Measurements from ENCODE around the gene CENATAC. TPM values are rescaled to one million over a fixed set of nuclear protein-coding genes. Genes with fewer than 3 reads are reported as not detected.
"Not testable (repeated sequence)": the region's sequence is repeated elsewhere in the genome, so short reads cannot be mapped to it uniquely, and the experiment has no call there.

CENATAC gene
- polyA plus RNA-seq, 1 donor from 2014 or later, result 70.3 TPM

- Histone ChIP-seq H3K9me2 (ENCODE audit: insufficient read depth, low read length) (no peaks in the 10 kb centered on the region), H3K79me2 (replicated peaks; ENCODE audit: insufficient read depth, low read length) (no peaks in the 10 kb centered on the region), H3K9ac (ENCODE audit: low read length) (no peak overlapping the region), H3K9me3 (ENCODE audit: low read length) (no peaks in the 10 kb centered on the region), H3F3A (ENCODE audit: insufficient read depth, low read length, poor library complexity, severe bottlenecking) (no peaks in the 10 kb centered on the region), H3K4me2 (ENCODE audit: low read length) (no peak overlapping the region), H3K4me3 (ENCODE audit: low read length) (no peak overlapping the region), H4K20me1 (ENCODE audit: insufficient read depth) (no peaks in the 10 kb centered on the region), H2AFZ (ENCODE audit: low read depth, low read length) (no peak overlapping the region), H3K27ac (ENCODE audit: low read length) (no peak overlapping the region), H3K27me3 (ENCODE audit: insufficient read depth, low read depth, low read length) (no peaks in the 10 kb centered on the region), H3K36me3 (ENCODE audit: insufficient read depth, low read length) (no peaks in the 10 kb centered on the region)
- TF ChIP-seq SMC3 (conservative IDR thresholded peaks at IDR 0.05; ENCODE audit: poor library complexity), result no peak
- no peak for TF ChIP-seq POLR2AphosphoS5 (IDR thresholded peaks at IDR 0.05)
- TF ChIP-seq, protein P1, sequence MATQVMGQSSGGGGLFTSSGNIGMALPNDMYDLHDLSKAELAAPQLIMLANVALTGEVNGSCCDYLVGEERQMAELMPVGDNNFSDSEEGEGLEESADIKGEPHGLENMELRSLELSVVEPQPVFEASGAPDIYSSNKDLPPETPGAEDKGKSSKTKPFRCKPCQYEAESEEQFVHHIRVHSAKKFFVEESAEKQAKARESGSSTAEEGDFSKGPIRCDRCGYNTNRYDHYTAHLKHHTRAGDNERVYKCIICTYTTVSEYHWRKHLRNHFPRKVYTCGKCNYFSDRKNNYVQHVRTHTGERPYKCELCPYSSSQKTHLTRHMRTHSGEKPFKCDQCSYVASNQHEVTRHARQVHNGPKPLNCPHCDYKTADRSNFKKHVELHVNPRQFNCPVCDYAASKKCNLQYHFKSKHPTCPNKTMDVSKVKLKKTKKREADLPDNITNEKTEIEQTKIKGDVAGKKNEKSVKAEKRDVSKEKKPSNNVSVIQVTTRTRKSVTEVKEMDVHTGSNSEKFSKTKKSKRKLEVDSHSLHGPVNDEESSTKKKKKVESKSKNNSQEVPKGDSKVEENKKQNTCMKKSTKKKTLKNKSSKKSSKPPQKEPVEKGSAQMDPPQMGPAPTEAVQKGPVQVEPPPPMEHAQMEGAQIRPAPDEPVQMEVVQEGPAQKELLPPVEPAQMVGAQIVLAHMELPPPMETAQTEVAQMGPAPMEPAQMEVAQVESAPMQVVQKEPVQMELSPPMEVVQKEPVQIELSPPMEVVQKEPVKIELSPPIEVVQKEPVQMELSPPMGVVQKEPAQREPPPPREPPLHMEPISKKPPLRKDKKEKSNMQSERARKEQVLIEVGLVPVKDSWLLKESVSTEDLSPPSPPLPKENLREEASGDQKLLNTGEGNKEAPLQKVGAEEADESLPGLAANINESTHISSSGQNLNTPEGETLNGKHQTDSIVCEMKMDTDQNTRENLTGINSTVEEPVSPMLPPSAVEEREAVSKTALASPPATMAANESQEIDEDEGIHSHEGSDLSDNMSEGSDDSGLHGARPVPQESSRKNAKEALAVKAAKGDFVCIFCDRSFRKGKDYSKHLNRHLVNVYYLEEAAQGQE (IDR thresholded peaks at IDR 0.05; ENCODE audit: borderline replicate concordance), result no peak
- TF ChIP-seq TAF1 (IDR thresholded peaks at IDR 0.05; ENCODE audit: low read depth), result no peak
- TF ChIP-seq, protein P2, sequence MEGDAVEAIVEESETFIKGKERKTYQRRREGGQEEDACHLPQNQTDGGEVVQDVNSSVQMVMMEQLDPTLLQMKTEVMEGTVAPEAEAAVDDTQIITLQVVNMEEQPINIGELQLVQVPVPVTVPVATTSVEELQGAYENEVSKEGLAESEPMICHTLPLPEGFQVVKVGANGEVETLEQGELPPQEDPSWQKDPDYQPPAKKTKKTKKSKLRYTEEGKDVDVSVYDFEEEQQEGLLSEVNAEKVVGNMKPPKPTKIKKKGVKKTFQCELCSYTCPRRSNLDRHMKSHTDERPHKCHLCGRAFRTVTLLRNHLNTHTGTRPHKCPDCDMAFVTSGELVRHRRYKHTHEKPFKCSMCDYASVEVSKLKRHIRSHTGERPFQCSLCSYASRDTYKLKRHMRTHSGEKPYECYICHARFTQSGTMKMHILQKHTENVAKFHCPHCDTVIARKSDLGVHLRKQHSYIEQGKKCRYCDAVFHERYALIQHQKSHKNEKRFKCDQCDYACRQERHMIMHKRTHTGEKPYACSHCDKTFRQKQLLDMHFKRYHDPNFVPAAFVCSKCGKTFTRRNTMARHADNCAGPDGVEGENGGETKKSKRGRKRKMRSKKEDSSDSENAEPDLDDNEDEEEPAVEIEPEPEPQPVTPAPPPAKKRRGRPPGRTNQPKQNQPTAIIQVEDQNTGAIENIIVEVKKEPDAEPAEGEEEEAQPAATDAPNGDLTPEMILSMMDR (IDR thresholded peaks at IDR 0.05; ENCODE audit: poor library complexity, severe bottlenecking), result no peak
- no peak for TF ChIP-seq MXI1 (conservative IDR thresholded peaks at IDR 0.05; ENCODE audit: poor library complexity, severe bottlenecking)
- TF ChIP-seq RAD21 (conservative IDR thresholded peaks at IDR 0.05), result no peak
- no peak for TF ChIP-seq EZH2 (IDR thresholded peaks at IDR 0.05; ENCODE audit: borderline replicate concordance, insufficient read depth, low read length, poor library complexity, severe bottlenecking)
- TF ChIP-seq EP300 (conservative IDR thresholded peaks at IDR 0.05; ENCODE audit: poor library complexity, severe bottlenecking), result no peak
These were observed 36.7 kb upstream of the CENATAC start for GRCh38 chr11:118961189-118961588.

GRCh38 chr11:118961591-118961990 is 36.3 kb upstream of the CENATAC start:
- no peak overlapping the region for H3K4me2 ChIP-seq (ENCODE audit: low read length)
- H3K4me3 ChIP-seq (ENCODE audit: low read length), result no peak overlapping the region
- no peaks in the 10 kb centered on the region for H3K36me3 ChIP-seq (ENCODE audit: insufficient read depth, low read length)
- H3K27ac ChIP-seq (ENCODE audit: low read length), result no peak overlapping the region
- H3K9me2 ChIP-seq (ENCODE audit: insufficient read depth, low read length), result no peaks in the 10 kb centered on the region
- H4K20me1 ChIP-seq (ENCODE audit: insufficient read depth), result no peaks in the 10 kb centered on the region
- TF ChIP-seq, protein P2 (IDR thresholded peaks at IDR 0.05; ENCODE audit: poor library complexity, severe bottlenecking), result no peak
- TF ChIP-seq MXI1 (conservative IDR thresholded peaks at IDR 0.05; ENCODE audit: poor library complexity, severe bottlenecking) (no peak), SMC3 (conservative IDR thresholded peaks at IDR 0.05; ENCODE audit: poor library complexity) (no peak), RAD21 (conservative IDR thresholded peaks at IDR 0.05) (no peak), EZH2 (IDR thresholded peaks at IDR 0.05; ENCODE audit: borderline replicate concordance, insufficient read depth, low read length, poor library complexity, severe bottlenecking) (no peak), TAF1 (IDR thresholded peaks at IDR 0.05; ENCODE audit: low read depth) (no peak), EP300 (conservative IDR thresholded peaks at IDR 0.05; ENCODE audit: poor library complexity, severe bottlenecking) (no peak), POLR2AphosphoS5 (IDR thresholded peaks at IDR 0.05) (no peak)
- TF ChIP-seq, protein P1 (IDR thresholded peaks at IDR 0.05; ENCODE audit: borderline replicate concordance), result no peak
- H3K9me3 ChIP-seq (ENCODE audit: low read length), result no peaks in the 10 kb centered on the region
- no peak overlapping the region for H2AFZ ChIP-seq (ENCODE audit: low read depth, low read length)
- no peaks in the 10 kb centered on the region for H3F3A ChIP-seq (ENCODE audit: insufficient read depth, low read length, poor library complexity, severe bottlenecking)
- H3K27me3 ChIP-seq (ENCODE audit: insufficient read depth, low read depth, low read length), result no peaks in the 10 kb centered on the region
- no peaks in the 10 kb centered on the region for H3K79me2 ChIP-seq (replicated peaks; ENCODE audit: insufficient read depth, low read length)
- no peak overlapping the region for H3K9ac ChIP-seq (ENCODE audit: low read length)

- H2AFZ ChIP-seq (ENCODE audit: low read depth, low read length), result not testable (repeated sequence)
These were observed 28.4 kb upstream of the CENATAC start for GRCh38 chr11:118969508-118969907.

More at GRCh38 chr11:118969508-118969907, 28.4 kb upstream of the CENATAC start:
- not testable (repeated sequence) for H3K79me2 ChIP-seq (replicated peaks; ENCODE audit: insufficient read depth, low read length); H3K9me2 ChIP-seq (ENCODE audit: insufficient read depth, low read length); H3K27ac ChIP-seq (ENCODE audit: low read length); H3K4me2 ChIP-seq (ENCODE audit: low read length); H3K36me3 ChIP-seq (ENCODE audit: insufficient read depth, low read length); H3K27me3 ChIP-seq (ENCODE audit: insufficient read depth, low read depth, low read length); H3K4me3 ChIP-seq (ENCODE audit: low read length); H4K20me1 ChIP-seq (ENCODE audit: insufficient read depth); H3K9ac ChIP-seq (ENCODE audit: low read length); H3F3A ChIP-seq (ENCODE audit: insufficient read depth, low read length, poor library complexity, severe bottlenecking); H3K9me3 ChIP-seq (ENCODE audit: low read length)

All from neural cell (in vitro differentiated cells).